PC-9 (cell line): ENCODE results near the gene NDUFC2. TPM values are rescaled to one million over a fixed set of nuclear protein-coding genes. Genes with fewer than 3 reads are reported as not detected.

Experiments
- Bru-seq: library from RNA; stranded (reverse); fragments of 400-500 nt; gene quantifications from one replicate; lab custom pipeline; 2021; lab: Mats Ljungman, UMichigan
- BruChase-seq, 2 experiments: library from RNA; stranded (reverse); fragments of 400-500 nt; gene quantifications; one replicate each; lab custom pipeline; 2021; lab: Mats Ljungman, UMichigan
- BruUV-seq: library from RNA; stranded (reverse); fragments of 400-500 nt; replicated peaks from 2 replicates; lab custom pipeline; 2021; lab: Mats Ljungman, UMichigan
- CTCF ChIA-PET: fragments of 300-600 bp; sonication (Branson Sonifier 250); formaldehyde crosslinking; loops from one replicate; lab custom pipeline; 2022; ENCODE audit warnings: antibody characterized with exemption; lab: Charles Lee
- POLR2A ChIA-PET: fragments of 300-600 bp; sonication (Branson Sonifier 250); formaldehyde crosslinking; loops from one replicate; lab custom pipeline; 2022; ENCODE audit warnings: antibody characterized with exemption; ENCODE audit not compliant: unreplicated experiment; lab: Charles Lee
- DNase-seq, 2 experiments: peaks; one replicate each; pipeline versions ENCODE4 v3.0.0 to v3.0.0-alpha.2; 2015 to 2022; ENCODE audit warnings: mixed read lengths in 1 of 2
- H2AFZ ChIP-seq: fragments of 200-600 bp; sonication (generic); 2 replicates; pipeline ENCODE4 v1.8.1; 2017; ENCODE audit warnings: antibody characterized with exemption
- H3F3A ChIP-seq: fragments of 200-600 bp; sonication (generic); 2 replicates; pipeline ENCODE4 v1.8.1; 2017; ENCODE audit warnings: antibody characterized with exemption, mild to moderate bottlenecking, low read depth; ENCODE audit not compliant: insufficient read depth
- H3K27ac ChIP-seq: fragments of 200-600 bp; sonication (generic); 2 replicates; pipeline ENCODE4 v1.6.1; 2016; ENCODE audit warnings: mixed run types
- H3K27me3 ChIP-seq: fragments of 200-600 bp; sonication (generic); 2 replicates; pipeline ENCODE4 v1.6.1; 2016; ENCODE audit warnings: low read depth, mixed run types; ENCODE audit not compliant: insufficient read depth
- H3K36me3 ChIP-seq: fragments of 200-600 bp; sonication (generic); 2 replicates; pipeline ENCODE4 v1.6.1; 2016; ENCODE audit warnings: low read depth, mixed run types
- H3K4me1 ChIP-seq: fragments of 200-600 bp; sonication (generic); replicated peaks from 2 replicates; pipeline ENCODE4 v1.6.1; 2016; ENCODE audit warnings: mixed run types; ENCODE audit not compliant: insufficient read depth
- H3K4me2 ChIP-seq: fragments of 200-600 bp; sonication (generic); 2 replicates; pipeline ENCODE4 v1.6.1; 2017; ENCODE audit warnings: mixed run types
- H3K4me3 ChIP-seq: fragments of 200-600 bp; sonication (generic); 2 replicates; pipeline ENCODE4 v1.6.1; 2016; ENCODE audit warnings: mixed run types
- H3K79me2 ChIP-seq: fragments of 200-600 bp; sonication (generic); 2 replicates; pipeline ENCODE4 v1.6.1; 2017; ENCODE audit warnings: low read depth, mixed run types
- H3K9me2 ChIP-seq: fragments of 200-600 bp; sonication (generic); 2 replicates; pipeline ENCODE4 v1.8.1; 2017; ENCODE audit warnings: mild to moderate bottlenecking; ENCODE audit not compliant: insufficient read depth
- H3K9me3 ChIP-seq: fragments of 200-600 bp; sonication (generic); 2 replicates; pipeline ENCODE4 v1.8.1; 2016; ENCODE audit warnings: low read depth; ENCODE audit not compliant: insufficient read depth
- H4K20me1 ChIP-seq: fragments of 200-600 bp; sonication (generic); 2 replicates; pipeline ENCODE4 v1.8.1; 2017; ENCODE audit not compliant: insufficient read depth
- EZH2 ChIP-seq: fragments of 200-600 bp; sonication (generic); IDR thresholded peaks from 2 replicates; pipeline ENCODE4 v1.8.0; 2017; ENCODE audit warnings: antibody characterized with exemption, low read depth
- intact Hi-C: fragments of 100-400 bp; cut with micrococcal nuclease; formaldehyde crosslinking; loops from one replicate; pipeline ENCODE4 v1.10.0; 2022; ENCODE audit not compliant: unreplicated experiment
- long read RNA-seq: library from polyadenylated mRNA; stranded (forward); transcript quantifications from one replicate; pipeline ENCODE4 v2.0.0, GENCODE V29; 2022
- total RNA-seq: library from RNA; stranded (reverse); gene quantifications from 2 replicates; pipeline ENCODE4 v1.2.3, GENCODE V29; 2021
- TF ChIP-seq, protein P1 (sequence below): fragments of 200-600 bp; sonication (generic); conservative IDR thresholded peaks from 2 replicates; pipeline ENCODE4 v1.6.1; 2017; ENCODE audit warnings: mixed run types, antibody characterized with exemption, mild to moderate bottlenecking, moderate library complexity

NDUFC2 gene
- total RNA-seq (380 and 394 TPM in 2 replicates), Bru-seq, nascent RNA (percentile 87 among the genes with signal in this experiment), BruChase-seq, experiment 1, labeled RNA remaining after a 2-hour chase (percentile 88 among the genes with signal in this experiment), BruChase-seq, experiment 2, labeled RNA remaining after a 6-hour chase (percentile 97 among the genes with signal in this experiment)
- long read RNA-seq, transcript NDUFC2-201 (3 exons, 2,518 nt), result major isoform, 810 of 826 reads
- long read RNA-seq, partial matches to known transcripts, result 4 of 826 reads
- long read RNA-seq, other reads (novel, unspliced or antisense), result 11 of 826 reads

DNA sequence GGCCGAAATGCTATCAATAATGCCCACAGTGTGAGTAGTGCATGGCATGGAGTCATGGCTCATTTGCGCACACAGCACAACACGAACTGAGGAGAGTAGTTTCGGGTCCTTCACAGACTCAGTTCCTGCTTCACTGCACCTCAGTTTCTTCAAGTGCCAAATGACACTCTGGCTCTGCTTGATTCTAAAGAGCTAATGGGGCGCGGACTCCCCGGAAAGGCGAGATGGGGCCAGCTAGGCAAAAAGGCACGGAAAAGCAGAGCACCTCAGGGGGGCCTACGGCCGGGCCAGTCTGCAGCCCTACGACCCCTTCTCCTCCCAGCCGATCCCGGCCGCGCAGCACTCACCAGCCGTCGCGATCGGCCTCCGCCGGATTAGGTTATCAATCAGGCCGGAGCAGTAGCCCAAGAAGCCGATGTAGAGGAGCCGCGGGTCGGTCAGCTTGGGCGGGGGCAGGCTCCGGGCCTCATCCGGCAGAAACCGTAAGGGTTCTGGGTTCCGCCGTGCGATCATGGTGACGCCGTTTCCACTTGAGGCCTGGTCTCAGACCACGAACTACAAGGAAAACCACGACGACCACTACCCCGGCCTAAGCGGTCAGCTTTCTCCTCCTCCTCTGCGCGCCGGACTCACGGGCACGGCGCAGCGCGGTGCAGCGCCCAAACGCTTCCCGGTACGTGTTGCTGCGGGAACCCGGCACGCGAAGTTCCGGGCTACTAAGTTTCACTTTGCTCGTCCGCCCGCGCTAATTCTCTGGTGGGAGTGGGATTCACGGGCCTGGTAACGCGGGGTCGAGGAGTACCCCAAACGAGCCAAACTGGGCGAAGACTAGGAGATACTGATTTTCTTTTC, at the start of gene NDUFC2:
Gene NDUFC2 (minus strand): TSS at position 631 of the 852 bp plus-strand sequence. CDS start 118 bp downstream, at position 513.
- intact Hi-C loops, result loop anchor here (1.0 to 5.0 kb wide), 3 partner anchors 85 to 442 kb away; partner anchors contain the start of genes CLNS1A and INTS4
- BruUV-seq, result TSS peak; percentile 71
- peak within 1 kb of the TSS; percentile 97 for H2AFZ ChIP-seq
- H3K9me3 ChIP-seq, result no peaks in the 10 kb centered on the region
- H3K4me1 ChIP-seq, result peaks cover 35% of the 10 kb centered on the region
- H3K79me2 ChIP-seq, result peaks cover 54% of the 10 kb centered on the region
- ChIA-PET CTCF (interaction anchor here (0.6 to 1.1 kb wide), 4 partner anchors 57 to 436 kb away, joined by 3 to 4 read pairs (median 4); partner anchors contain the start of gene INTS4), POLR2A (interaction anchor here (0.6 to 1.0 kb wide), 4 partner anchors 19 to 295 kb away, joined by 3 to 6 read pairs (median 4); partner anchors contain the start of gene INTS4)
- H3K36me3 ChIP-seq, result peaks cover 15% of the 10 kb centered on the region; the same call in 1 of the 2 replicates
- H3K4me3 ChIP-seq, result peak within 1 kb of the TSS; percentile 89
- peak within 1 kb of the TSS; percentile 86 for H3K4me2 ChIP-seq
- no peak for TF ChIP-seq EZH2
- TF ChIP-seq, protein P1, sequence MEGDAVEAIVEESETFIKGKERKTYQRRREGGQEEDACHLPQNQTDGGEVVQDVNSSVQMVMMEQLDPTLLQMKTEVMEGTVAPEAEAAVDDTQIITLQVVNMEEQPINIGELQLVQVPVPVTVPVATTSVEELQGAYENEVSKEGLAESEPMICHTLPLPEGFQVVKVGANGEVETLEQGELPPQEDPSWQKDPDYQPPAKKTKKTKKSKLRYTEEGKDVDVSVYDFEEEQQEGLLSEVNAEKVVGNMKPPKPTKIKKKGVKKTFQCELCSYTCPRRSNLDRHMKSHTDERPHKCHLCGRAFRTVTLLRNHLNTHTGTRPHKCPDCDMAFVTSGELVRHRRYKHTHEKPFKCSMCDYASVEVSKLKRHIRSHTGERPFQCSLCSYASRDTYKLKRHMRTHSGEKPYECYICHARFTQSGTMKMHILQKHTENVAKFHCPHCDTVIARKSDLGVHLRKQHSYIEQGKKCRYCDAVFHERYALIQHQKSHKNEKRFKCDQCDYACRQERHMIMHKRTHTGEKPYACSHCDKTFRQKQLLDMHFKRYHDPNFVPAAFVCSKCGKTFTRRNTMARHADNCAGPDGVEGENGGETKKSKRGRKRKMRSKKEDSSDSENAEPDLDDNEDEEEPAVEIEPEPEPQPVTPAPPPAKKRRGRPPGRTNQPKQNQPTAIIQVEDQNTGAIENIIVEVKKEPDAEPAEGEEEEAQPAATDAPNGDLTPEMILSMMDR, result 0 out of 2 replicates have a peak, but pooled peaks have one; percentile 14
- H3K27me3 ChIP-seq, result no peaks in the 10 kb centered on the region
- H3K9me2 ChIP-seq, result no peaks in the 10 kb centered on the region
- H4K20me1 ChIP-seq, result peaks cover 38% of the 10 kb centered on the region
- H3F3A ChIP-seq, result no peaks in the 10 kb centered on the region; the same call in 1 of the 2 replicates
- peak; percentile 73 to 82 for DNase-seq
- peak within 1 kb of the TSS; percentile 46 for H3K27ac ChIP-seq

DNA sequence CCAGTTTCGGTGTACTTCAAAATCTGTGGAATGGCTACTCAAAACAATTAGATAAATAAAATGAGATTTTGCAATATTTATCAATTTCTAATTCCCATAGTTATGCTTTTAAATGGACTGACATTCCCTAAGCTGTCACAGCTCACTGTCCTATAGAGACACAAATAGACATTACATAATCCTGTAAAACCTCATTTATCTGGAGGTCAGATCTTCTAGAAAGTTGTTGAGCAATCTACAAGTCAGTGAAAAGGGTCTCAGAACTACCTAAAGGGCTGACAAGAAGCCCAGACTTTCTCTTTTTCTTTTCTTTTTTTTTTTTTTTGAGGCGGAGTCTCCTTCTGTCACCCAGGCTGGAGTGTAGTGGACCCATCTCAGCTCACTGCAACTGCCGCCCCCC, 47.7 kb upstream of the NDUFC2 start:
- H3K79me2 ChIP-seq, result no peaks in the 10 kb centered on the region
- H3K9me3 ChIP-seq, result no peaks in the 10 kb centered on the region
- intact Hi-C loops, result no loop called here
- no peaks in the 10 kb centered on the region for H3K27me3 ChIP-seq
- H4K20me1 ChIP-seq, result peaks cover 4% of the 10 kb centered on the region; the same call in 1 of the 2 replicates
- no peak for TF ChIP-seq EZH2
- TF ChIP-seq, protein P1, result no peak
- H3K4me2 ChIP-seq, result no peak overlapping the region
- H2AFZ ChIP-seq, result no peak overlapping the region
- H3F3A ChIP-seq, result peaks cover 4% of the 10 kb centered on the region; the same call in 1 of the 2 replicates
- H3K9me2 ChIP-seq, result no peaks in the 10 kb centered on the region
- DNase-seq, result no peak
- no TSS peak for BruUV-seq
- H3K4me3 ChIP-seq, result no peak overlapping the region
- H3K4me1 ChIP-seq, result no peaks in the 10 kb centered on the region
- ChIA-PET POLR2A (no interaction called here), CTCF (no interaction called here)
- H3K27ac ChIP-seq, result no peak overlapping the region
- 0 out of 2 replicates have a peak, but pooled peaks cover 8% of the 10 kb centered on the region for H3K36me3 ChIP-seq
